MM.1S (cell line): ENCODE measurements around the gene FBXO40.

Experiments used
- EZH2 ChIP-seq: fragments of 300-600 bp; sonication (generic); optimal IDR thresholded peaks from 2 replicates; pipeline ENCODE3; 2017; ENCODE audit warnings: low read depth, mild to moderate bottlenecking, antibody characterized with exemption, low read length, mixed read lengths
- EZH2phosphoT487 ChIP-seq: fragments of 300-600 bp; sonication (generic); IDR thresholded peaks from 2 replicates; pipeline ENCODE4 v1.6.1; 2018; ENCODE audit warnings: antibody characterized with exemption, low read length
- TF ChIP-seq, protein P1 (sequence below): fragments of 300-600 bp; sonication (generic); IDR thresholded peaks from 2 replicates; pipeline ENCODE4 v1.5.1; 2016; ENCODE audit warnings: antibody characterized with exemption, low read length, mixed read lengths

DNA sequence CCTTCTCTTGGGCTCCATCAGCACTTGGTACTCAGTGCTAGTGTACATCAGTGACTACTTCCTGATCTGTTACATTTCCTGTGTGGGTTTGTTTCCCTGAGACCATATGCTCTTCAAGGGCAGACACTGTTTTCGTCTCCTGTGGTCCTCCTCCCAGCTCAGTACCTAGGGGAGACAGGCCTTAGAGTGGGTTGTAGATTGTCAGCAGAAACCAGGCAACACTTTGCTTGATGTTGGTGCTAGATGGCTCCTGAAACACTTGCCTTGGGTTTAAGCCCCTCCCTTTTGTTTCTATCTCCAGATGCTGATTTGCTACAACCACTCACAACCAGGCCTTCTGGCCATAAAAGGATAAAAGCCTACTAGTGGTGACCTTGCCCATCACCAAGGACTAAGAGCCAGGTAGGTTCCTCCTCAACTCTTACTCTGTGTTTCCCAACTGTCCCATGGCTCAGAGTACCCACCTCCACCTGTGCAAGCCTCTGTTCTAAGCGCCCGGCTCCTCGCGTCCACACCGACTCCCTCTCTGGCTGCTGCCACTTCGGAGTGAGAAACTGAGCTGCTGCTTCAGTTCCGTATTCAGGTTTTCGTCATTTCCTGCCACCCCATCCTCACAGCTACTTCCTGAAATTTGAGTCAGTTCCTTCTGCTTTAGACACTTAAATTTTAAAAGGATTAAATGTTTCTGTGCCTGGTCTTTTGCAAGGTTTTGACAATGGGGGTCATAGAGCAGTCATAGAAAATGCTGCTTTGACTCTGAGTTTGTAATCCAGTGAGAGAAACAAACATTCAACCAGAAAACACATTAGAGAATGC is 67.4 kb downstream of the FBXO40 start, which contains the start of gene HCLS1:
- TF ChIP-seq, protein P1, sequence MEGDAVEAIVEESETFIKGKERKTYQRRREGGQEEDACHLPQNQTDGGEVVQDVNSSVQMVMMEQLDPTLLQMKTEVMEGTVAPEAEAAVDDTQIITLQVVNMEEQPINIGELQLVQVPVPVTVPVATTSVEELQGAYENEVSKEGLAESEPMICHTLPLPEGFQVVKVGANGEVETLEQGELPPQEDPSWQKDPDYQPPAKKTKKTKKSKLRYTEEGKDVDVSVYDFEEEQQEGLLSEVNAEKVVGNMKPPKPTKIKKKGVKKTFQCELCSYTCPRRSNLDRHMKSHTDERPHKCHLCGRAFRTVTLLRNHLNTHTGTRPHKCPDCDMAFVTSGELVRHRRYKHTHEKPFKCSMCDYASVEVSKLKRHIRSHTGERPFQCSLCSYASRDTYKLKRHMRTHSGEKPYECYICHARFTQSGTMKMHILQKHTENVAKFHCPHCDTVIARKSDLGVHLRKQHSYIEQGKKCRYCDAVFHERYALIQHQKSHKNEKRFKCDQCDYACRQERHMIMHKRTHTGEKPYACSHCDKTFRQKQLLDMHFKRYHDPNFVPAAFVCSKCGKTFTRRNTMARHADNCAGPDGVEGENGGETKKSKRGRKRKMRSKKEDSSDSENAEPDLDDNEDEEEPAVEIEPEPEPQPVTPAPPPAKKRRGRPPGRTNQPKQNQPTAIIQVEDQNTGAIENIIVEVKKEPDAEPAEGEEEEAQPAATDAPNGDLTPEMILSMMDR, result 0 out of 2 replicates have a peak, but pooled peaks have one; percentile 5
- no peak for TF ChIP-seq EZH2phosphoT487
- TF ChIP-seq EZH2, result no peak
